ENCODE measurements around the gene UBL7.
A peak's percentile ranks its signal among the peaks of the same experiment; 100 is the strongest.
"Not testable (repeated sequence)": the region's sequence is repeated elsewhere in the genome, so short reads cannot be mapped to it uniquely, and the experiment has no call there.

UBL7 gene

GRCh38 chr15:74463634-74464033, 2.7 kb upstream of the UBL7 start:
- DNase-seq = no peak

DNA sequence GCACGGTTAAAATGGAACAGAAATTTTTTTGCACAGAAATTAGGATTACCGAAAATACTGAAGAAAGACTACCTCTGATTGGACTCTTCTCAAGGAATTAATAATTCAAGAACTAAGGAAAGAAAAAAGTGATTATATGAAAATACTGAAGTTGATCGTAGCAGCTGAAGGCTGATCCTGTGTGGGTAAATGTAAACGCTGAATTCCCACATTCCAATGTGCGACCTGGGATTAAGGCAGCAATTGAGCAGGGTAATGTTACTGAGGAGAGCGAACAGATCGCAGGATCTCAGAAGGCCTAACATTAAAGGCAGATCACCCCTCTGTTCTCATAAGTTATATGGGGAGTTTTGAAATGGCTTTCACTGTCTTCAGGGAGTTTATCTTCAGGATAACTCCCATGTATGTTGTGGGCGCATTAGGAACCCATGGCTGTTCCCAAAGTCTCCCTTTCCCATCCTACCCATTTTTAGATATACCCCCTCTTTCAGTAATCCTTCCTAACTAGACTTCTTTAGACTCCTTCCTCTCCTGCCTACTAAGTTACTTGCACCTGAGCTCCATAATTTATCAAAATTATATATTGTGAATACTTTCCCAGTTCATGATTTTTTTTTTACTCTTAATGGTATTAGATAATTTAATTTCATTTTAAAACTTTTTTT, 1.0 kb upstream of the UBL7 start:
- DNase-seq = no peak

DNA sequence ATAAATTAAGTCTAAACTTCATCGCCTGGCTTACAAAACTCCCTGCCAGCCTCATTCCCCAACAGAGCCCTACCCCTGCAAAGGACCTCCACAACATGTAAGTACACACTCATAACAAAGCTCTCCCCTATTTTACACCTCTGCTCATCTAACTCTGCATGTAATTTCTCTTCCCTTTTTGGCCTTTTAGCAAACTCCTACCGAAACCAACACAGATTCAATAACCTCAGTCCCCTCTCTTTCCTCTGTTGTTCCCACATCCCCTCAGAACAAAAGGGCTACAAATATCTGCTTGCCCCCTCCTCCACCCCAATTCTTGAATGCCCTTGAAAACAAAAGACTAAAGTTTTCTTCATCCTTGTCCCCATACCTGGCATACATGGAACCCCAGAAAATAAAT, 662 bp downstream of the UBL7 start:
- DNase-seq = peak; percentile 7

DNA sequence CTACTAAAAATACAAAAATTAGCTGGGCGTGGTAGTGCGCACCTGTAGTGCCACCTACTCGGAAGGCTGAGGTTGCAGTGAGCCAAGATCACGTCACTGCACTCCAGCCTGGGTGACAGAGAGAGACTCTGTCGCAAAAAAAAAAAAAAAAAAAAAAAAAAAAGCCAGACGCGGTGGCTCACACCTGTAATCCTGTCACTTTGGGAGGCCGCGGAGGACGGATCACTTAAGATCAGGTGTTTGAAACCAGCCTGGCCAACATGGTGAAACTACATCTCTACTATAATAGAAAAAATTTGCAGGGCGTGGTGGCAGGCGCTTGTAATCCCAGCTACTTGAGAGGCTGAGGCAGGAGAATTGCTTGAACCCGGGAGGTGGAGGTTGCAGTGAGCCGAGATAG, 1.2 kb downstream of the UBL7 start:
- not testable (repeated sequence) for DNase-seq

DNA sequence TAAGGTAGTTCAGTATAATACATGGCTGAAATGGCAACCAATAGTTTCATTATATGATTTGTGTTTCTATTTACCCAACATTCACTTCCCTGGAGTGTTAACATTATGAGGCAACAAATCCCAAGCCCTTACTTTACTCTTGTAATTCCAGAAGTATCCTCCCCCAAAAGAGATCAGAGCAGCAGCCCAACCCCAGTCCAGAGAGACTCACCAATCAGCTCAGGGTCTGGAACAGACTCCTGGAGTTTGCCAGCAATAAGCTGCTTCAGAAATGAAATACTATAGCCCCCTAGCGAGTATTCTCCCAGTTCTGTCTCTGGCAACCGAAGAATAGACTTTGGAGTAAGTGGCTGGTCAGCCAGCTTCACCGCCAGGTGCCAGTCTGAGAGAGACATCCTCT, 2.5 kb downstream of the UBL7 start:
- DNase-seq = no peak

DNA sequence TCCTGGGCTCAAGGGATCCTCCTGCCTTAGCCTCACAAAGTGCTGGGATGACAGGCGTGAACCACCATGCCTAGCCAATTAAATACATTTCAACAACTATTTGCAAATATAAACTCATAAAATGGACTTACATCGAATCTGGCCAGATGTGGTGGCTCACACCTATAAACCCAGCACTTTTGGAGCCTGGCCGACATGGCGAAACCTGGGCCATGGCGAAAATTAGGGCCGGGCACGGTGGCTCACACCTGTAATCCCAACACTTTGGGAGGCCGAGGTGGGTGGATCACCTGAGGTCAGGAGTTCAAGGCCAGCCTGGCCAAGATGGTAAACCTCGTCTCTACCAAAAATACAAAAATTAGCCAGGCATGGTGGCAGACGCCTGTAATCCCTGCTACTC, 3.9 kb downstream of the UBL7 start:
- not testable (repeated sequence) for DNase-seq

DNA sequence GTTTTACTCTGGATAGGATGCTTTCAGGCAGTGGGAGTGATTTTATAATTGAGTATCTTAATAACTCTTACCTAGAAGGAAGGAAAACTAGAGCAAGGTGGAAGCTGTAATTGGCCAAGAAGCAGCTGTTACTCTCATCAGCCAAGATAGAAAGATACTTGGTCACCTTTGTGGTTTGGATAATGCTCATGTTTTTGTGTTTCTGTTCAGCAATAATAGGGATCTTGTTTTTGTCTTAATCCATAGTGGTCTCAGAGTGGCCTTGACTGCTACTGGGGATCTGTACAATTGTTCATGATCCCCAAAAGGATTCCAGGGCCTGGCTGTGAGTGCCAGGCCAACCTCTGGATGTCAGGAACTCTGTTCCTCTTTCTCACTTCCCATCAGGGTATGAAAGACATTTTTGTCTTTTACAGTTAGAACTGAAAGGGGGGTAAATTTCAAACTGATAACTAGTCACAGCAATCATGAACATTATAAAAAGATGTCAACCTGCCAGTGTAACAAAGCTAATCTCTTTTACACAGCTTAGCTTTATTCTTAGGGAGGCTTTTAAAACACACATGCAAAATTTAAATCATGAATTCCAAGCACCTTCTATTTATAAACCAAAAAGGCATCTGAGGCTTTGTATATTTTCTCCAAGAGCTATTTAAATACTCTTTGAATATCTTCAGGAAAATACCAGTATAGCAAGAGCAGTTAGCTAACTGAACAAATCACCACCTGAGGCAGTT, 6.0 kb downstream of the UBL7 start:
- DNase-seq = peak; percentile 33

DNA sequence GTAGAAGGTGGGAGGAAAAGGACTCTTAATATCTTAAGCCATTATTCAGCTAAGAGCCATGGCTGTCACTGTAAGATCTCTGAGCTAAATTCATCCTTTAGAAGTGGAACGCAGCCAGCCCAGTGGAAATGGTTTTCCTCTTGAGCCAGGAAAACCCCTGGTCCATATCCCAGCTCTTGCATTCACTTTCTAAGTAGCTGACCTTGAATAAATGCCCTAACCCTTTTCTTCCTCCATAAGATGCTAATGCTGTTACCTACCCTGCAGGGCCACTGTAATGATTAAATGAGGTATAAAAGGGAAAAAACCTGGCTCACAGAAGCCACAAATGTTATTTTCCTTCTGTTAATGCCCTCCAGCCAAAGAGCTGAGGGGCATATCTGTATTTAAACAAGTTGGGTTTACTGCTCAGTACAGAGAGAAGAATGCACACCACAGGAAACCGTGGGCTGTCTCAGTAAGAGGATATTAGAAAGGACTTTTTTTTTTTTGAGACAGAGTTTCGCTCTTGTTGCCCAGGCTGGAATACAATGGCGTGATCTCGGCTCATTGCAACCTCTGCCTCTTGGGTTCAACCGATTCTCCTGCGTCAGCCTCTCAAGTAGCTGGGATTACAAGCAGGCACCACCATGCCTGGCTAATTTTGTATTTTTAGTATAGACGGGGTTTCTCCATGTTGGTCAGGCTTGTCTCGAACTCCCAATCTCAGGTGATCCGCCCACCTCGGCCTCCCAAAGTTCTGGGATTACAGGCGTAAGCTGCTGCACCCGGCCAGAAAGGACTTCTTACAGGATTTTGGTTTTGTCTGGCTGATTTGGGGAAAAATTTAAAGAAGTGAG, 6.8 kb downstream of the UBL7 start:
- DNase-seq = no peak

DNA sequence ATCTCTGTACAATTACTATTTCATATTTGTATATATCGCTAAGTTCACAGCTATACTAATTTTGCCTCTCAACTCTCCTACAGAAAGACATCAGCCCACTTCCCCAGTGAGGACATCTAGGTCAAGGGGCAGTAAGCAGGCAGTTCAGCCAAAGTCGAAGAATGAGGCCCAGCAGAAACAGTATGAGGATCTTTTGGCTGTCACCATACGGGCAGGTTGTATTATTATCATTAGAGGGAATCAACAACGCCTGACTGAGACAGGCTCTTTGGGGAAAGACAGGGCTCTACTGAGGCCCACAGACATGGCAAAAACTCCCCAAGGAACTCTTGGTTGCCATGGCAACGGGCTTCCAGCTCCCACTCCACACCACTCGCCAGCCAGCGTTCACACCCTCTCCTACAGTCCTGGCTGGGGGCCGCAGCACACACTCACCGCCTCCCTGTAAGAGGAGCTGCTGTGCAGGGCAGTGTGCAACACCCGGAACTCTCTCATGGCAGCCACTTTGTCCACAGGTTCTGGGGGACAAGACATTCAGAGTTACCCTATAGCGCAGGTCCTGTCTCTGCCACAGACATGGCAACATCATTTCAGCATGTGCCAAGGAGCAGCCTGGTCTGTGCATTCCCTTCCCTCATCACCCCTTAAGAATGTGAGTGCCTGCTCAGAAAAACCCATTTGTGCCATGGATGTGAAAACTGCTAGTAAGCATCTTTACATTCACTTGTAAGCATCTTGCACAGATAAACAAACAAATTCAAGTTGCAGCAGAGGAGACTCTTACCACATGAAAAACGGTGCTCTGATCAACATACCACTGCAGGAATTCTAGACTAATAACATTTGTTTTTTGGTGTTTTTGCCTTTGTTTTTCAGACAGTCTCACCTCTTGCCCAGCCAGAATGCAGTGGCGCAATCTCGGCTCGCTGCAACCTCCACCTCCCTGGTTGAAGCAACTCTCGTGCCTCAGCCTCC, 8.8 kb downstream of the UBL7 start:
- no peak for DNase-seq

- DNase-seq = no peak
Observed at GRCh38 chr15:74451322-74451721, 9.6 kb downstream of the UBL7 start.

GRCh38 chr15:74449643-74450205, 11.2 kb downstream of the UBL7 start:
- DNase-seq = no peak

- DNase-seq = no peak
Observed at GRCh38 chr15:74449095-74449494, 11.9 kb downstream of the UBL7 start.

- no peak for DNase-seq
Observed at GRCh38 chr15:74445816-74446763, 14.9 kb downstream of the UBL7 start.

DNA sequence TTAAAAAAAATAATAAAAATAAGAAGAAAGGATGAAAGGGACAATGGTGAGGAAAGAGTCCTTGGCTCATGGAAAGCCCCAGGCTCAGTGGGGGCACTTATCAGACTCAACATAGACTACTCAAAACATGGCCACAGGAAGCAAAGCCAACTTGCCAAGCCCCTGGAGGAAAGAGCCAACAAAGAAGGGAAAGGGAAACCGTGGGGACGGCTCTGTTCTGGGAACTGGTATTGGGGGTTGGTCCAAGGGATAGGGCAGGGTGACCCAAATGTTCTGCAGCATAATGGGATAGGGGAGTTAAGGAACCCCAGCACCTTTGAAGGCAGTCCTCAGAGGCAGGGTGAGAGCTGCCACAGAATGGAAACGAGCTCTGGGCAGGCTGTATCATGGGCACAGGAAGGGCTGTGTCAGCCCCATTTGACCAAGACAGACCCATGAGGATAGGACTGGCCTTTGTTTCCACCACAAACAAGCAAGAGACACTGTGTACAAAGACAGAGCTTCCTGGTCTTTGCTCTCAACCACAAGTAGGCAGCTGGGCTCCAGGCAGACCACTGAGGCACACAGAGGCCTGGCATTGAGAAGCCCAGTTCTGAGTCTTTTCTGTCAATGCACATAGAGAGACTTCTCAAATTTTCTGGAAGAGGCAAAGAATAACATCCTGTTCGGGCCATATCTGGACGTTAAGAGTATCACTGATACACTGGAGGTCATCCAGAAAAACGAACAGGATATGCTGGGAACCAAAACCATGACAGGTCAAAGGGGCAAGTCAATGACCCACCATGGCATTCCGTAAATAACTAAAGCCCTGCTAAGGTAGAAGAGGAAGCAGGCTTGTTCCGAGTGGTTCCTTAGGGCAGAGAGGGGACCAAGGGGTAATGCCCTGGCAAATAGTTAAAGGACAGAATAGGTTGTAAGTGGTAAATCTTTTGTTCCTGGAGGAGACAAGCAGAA, 16.6 kb downstream of the UBL7 start:
- DNase-seq = no peak

GRCh38 chr15:74443100-74443909, 17.7 kb downstream of the UBL7 start:
- DNase-seq = no peak

- DNase-seq = no peak
Observed at GRCh38 chr15:74442604-74443003, 18.4 kb downstream of the UBL7 start.

GRCh38 chr15:74442063-74442462, 18.9 kb downstream of the UBL7 start:
- no peak for DNase-seq

GRCh38 chr15:74441248-74441941, 19.6 kb downstream of the UBL7 start:
- no peak for DNase-seq

Measured in suppressor macrophage treated with lipopolysaccharide for 4 hours (primary cell).